H1 (cell line): Measurements from ENCODE around the gene ITPKB. TPM values are rescaled to one million over a fixed set of nuclear protein-coding genes. Genes with fewer than 3 reads are reported as not detected.

Experiments
- BACH1 ChIP-seq: IDR thresholded peaks from 2 replicates; pipeline ENCODE4 v1.6.1; 2012; ENCODE audit warnings: low read length, improper control_type of control experiment
- BRCA1 ChIP-seq: IDR thresholded peaks from 2 replicates; pipeline ENCODE4 v1.6.1; 2012; ENCODE audit warnings: low read depth, low read length, improper control_type of control experiment
- CHD1 ChIP-seq: IDR thresholded peaks from 2 replicates; pipeline ENCODE4 v1.6.1; 2012; ENCODE audit warnings: low read depth, low read length, improper control_type of control experiment
- KDM4A ChIP-seq: IDR thresholded peaks from one replicate; pipeline ENCODE4 v1.7.1; 2012; ENCODE audit warnings: low read depth, mild to moderate bottlenecking, moderate library complexity, low read length, inconsistent platforms; ENCODE audit not compliant: severe bottlenecking
- POLR2AphosphoS5 ChIP-seq: IDR thresholded peaks from 2 replicates; pipeline ENCODE4 v1.6.1; 2011; ENCODE audit warnings: low read depth, low read length
- POU5F1 ChIP-seq: IDR thresholded peaks from 2 replicates; pipeline ENCODE4 v1.6.1; 2011; ENCODE audit warnings: low read depth, mild to moderate bottlenecking, low read length, moderate library complexity
- RBBP5 ChIP-seq: IDR thresholded peaks from 2 replicates; pipeline ENCODE4 v1.7.1; 2012; ENCODE audit warnings: low read depth, mild to moderate bottlenecking, inconsistent platforms, low read length, moderate library complexity, borderline replicate concordance
- SIRT6 ChIP-seq: IDR thresholded peaks from one replicate; pipeline ENCODE4 v1.7.1; 2012; ENCODE audit warnings: low read length, inconsistent platforms
- SP4 ChIP-seq: IDR thresholded peaks from 2 replicates; pipeline ENCODE4 v1.6.1; 2012; ENCODE audit warnings: low read length, inconsistent platforms
- polyA plus RNA-seq, 7 experiments: library from polyadenylated mRNA; depleted of rRNA in 3 of 7; stranded (reverse) in 5 of 7; unstranded in 2 of 7; fragments of >200 nt in 5 of 7; fragments of 200-250 nt in 2 of 7; gene quantifications; 1 replicate in 5 of 7; 2 replicates in 1 of 7; 4 replicates in 1 of 7; pipeline versions ENCODE4 v1.2.1 to v1.2.3, GENCODE V29; 2011 to 2013; ENCODE audit warnings: missing spikeins in 2 of 7, mixed read lengths in 2 of 7
- total RNA-seq: library from RNA; stranded (reverse); fragmentation: NEBNext Ultra II Directional; extraction: Animal tissue kit (Norgen Biotek cat#: 25700); gene quantifications from 2 replicates; pipeline ENCODE4 v1.2.1, GENCODE V29; 2021

The ITPKB gene
- total and polyA plus RNA-seq, 2 of the 8 experiments (the other 6 are each of a cell fraction or from before 2014, with no cell fraction given) = 1.7 to 4.8 TPM

DNA sequence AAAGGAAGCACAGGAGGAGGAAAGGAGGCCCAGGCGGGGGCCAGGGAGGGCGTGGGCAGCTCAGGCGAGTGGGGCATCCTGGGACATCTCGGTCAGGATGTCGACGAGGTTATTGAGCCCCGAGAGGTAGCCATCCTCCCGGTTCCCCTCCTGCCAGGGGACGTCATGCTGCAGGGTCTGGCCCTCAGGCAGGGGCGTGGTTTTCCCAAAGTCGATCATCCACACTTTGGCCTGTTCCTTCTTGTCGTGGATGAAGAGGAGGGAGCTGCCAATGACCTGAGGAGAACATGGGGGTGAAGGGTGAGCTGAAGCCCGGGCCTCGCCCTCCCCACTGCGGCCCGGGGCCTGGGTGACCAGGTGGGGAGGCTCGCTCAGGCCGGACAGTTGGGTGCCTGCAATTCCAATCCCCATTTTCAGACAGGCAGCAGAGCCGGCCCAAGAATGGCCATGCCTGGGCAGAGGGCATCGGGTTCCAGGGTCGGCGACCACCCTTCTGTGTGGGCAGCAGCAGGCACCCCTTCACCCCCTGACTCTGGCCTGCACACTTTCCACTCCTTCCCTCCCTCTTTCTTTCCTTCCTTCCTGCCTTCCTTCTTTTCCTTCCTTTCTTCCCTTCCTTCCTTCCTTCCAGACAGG, 104.4 kb downstream of the ITPKB start (continued):
- TF ChIP-seq SIRT6 = no peak
- no peak for TF ChIP-seq BACH1
- TF ChIP-seq SP4 = no peak
- TF ChIP-seq POLR2AphosphoS5 = no peak
- no peak for TF ChIP-seq BRCA1
- no peak for TF ChIP-seq KDM4A
- no peak for TF ChIP-seq CHD1
- no peak for TF ChIP-seq POU5F1
- TF ChIP-seq RBBP5 = no peak
- TF ChIP-seq, all 59 proteins: peak for 0
